Measurements from ENCODE around the gene SHMT1. TPM values are rescaled to one million over a fixed set of nuclear protein-coding genes. Genes with fewer than 3 reads are reported as not detected.
"Not testable (repeated sequence)": the region's sequence is repeated elsewhere in the genome, so short reads cannot be mapped to it uniquely, and the experiment has no call there.

Gene SHMT1
- 27.6 and 27.7 TPM in 2 replicates for total RNA-seq (2014; rRNA removed; shearing (Covaris generic))

DNA sequence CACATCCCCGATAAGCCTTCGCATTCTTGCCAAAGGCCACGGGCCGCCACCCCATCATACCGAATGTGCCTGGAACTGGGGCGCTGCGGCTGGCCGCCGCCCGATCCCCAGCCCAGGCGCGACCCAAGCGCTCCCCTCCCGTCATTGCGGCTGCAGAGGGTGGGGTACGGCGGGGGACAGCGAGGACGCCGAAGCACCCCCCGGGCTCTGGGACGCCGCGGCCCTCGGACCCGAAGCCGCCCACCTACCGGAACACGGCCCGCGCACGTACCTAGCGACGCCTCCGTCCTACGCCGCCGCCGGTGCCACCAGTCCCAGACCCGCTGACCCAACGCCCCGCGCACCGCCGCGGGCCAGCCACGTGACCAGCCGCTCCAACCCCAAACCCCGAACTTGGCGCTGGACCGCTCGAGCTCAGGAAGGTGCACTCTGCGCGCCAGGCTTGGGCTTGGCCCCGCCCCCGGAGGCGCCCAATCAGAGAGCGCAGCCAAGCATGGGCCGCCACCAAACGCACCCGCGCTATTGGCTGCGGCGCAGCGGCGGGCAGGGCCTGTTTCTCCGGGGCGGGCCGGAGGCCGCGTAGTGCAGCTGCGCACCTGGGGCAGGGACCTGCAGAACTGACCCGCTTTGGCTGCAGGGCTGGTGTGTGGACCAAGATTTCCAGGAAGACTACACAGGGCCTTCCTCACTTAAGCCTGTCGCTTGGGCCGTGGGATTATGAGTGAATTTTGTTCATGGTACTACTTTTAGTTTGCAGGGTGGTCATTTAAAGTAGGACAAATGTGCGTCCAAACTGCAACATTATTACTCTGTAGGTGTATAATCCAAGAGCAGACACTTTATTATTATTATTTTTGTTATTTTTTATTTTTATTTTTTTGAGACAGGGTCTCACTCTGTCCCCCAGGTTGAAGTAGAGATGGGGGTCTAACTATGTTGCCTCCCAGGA lies at the start of gene SHMT1:
TSS of gene SHMT1 (minus strand) at position 450 of the 949 bp plus-strand sequence. CDS start 7,569 bp downstream, outside the sequence.
- peak; percentile 86 for DNase-seq (ENCODE audit: low spot score)

GRCh38 chr17:18412001-18412538 lies 48.7 kb upstream of the SHMT1 start:
- not testable (repeated sequence) for DNase-seq (ENCODE audit: low spot score)

GRCh38 chr17:18411377-18411864 lies 48.1 kb upstream of the SHMT1 start:
- peak; percentile 44 for DNase-seq (ENCODE audit: low spot score)

- DNase-seq (ENCODE audit: low spot score), result peak; percentile 18
These were observed 47.4 kb upstream of the SHMT1 start for GRCh38 chr17:18410736-18411135.

- not testable (repeated sequence) for DNase-seq (ENCODE audit: low spot score)
These were observed 46.0 kb upstream of the SHMT1 start for GRCh38 chr17:18409321-18409720.

DNA sequence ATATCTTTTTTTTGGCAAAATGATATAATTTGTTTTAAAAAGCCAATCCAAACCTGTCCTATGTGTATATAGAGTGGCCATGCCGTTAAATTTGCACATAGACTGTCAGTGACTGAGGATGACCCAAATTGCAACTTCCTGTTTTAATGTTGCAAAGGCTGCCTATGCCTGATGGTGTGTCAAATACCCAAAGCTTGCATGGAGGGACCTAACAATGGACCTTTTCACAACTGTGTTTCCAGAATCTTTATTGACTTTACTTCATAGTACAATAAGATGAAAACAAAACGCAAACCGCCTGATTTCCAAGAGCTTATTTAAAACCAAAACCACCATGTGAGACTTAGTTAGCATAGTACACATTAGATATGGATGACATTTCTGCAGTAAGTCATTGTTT lies 45.6 kb upstream of the SHMT1 start:
- DNase-seq (ENCODE audit: low spot score), result not testable (repeated sequence)

DNA sequence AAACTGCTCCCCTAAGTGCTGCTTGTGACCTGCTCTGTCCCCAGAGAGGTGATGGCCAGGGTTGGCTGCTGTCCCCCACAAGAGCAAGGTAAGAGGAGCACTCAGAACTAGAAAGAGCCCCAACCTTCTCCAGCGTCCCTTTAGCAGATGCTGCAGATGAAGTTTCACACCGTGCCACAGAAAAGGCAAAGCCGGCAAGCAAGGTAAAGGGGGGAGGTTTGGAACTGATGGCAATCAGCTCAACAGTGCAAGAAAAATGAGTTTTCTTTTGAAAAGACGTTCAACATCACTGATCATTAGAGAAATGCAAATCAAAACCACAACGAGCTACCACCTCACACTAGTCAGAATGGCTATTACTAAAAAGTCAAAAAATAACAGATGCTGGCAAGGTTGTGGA lies 40.3 kb upstream of the SHMT1 start:
- DNase-seq (ENCODE audit: low spot score), result not testable (repeated sequence)

- not testable (repeated sequence) for DNase-seq (ENCODE audit: low spot score)
These were observed 39.8 kb upstream of the SHMT1 start for GRCh38 chr17:18403166-18403565.

- not testable (repeated sequence) for DNase-seq (ENCODE audit: low spot score)
These were observed 38.7 kb upstream of the SHMT1 start for GRCh38 chr17:18401872-18402590.

DNA sequence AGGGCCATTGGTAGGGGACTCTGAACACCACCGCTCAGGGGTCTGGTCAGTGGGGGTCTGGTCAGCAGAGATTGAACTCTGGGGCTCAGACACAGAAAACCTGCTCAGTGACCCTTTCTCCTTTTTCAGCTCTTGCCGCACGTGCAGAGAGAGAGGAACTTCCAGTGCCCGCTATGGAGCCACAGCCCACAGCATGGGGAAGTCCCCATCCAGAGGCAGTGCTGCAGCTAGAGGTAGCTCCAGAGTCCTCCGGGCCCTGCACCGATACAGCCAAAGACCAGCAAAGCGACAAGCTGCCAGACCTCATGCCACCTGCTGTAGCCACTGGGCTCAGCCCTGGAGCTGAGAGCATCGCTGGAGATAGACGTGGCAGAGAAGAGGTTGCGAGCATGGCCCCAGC lies 25.4 kb upstream of the SHMT1 start:
- DNase-seq (ENCODE audit: low spot score), result not testable (repeated sequence)

DNA sequence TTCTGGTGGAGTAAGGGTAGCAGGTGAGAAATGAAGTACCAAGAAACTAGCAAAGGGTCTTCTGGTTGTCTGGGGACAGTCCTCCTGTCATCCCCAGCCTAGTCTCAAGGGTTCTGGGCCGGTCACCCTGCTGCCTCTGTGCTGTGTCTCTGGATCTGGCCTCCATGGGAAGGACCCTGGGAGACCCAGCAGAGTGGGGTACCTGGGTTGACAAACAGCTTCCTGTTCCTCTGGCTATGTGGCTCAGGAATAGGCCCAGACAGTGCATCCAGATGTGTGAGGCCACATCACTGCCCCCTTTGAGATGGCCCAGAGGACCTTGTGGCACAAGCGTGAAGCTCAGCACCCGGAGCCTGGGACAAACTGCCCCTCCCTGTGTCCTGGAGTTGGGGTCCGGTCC lies 24.9 kb upstream of the SHMT1 start:
- DNase-seq (ENCODE audit: low spot score), result not testable (repeated sequence)

- DNase-seq (ENCODE audit: low spot score), result not testable (repeated sequence)
These were observed 24.2 kb upstream of the SHMT1 start for GRCh38 chr17:18387583-18387982.

DNA sequence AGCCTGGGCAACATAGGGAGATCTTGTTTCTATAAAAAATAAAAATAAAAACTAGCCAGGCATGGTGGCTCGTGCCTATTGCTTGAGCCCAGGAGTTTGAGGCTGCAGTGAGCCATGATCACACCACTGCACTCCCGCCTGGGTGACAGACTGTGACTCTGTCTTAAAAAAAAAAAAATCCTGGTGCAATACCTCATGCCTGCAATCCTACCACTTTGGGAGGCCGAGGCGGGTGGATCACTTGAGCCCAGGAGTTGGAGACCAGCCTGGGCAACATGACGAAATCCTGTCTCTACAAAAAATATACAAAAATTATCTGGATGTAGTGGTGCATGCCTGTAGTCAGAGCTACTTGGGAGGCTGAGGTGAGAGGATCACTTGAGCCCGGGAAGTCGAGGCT lies 20.9 kb upstream of the SHMT1 start:
- DNase-seq (ENCODE audit: low spot score), result not testable (repeated sequence)

GRCh38 chr17:18383079-18383481 lies 19.7 kb upstream of the SHMT1 start:
- not testable (repeated sequence) for DNase-seq (ENCODE audit: low spot score)

- no peak for DNase-seq (ENCODE audit: low spot score)
These were observed 19.2 kb upstream of the SHMT1 start for GRCh38 chr17:18382441-18383078.

- DNase-seq (ENCODE audit: low spot score), result no peak
These were observed 18.5 kb upstream of the SHMT1 start for GRCh38 chr17:18381953-18382245.

GRCh38 chr17:18381158-18381952 lies 18.0 kb upstream of the SHMT1 start:
- no peak for DNase-seq (ENCODE audit: low spot score)

DNA sequence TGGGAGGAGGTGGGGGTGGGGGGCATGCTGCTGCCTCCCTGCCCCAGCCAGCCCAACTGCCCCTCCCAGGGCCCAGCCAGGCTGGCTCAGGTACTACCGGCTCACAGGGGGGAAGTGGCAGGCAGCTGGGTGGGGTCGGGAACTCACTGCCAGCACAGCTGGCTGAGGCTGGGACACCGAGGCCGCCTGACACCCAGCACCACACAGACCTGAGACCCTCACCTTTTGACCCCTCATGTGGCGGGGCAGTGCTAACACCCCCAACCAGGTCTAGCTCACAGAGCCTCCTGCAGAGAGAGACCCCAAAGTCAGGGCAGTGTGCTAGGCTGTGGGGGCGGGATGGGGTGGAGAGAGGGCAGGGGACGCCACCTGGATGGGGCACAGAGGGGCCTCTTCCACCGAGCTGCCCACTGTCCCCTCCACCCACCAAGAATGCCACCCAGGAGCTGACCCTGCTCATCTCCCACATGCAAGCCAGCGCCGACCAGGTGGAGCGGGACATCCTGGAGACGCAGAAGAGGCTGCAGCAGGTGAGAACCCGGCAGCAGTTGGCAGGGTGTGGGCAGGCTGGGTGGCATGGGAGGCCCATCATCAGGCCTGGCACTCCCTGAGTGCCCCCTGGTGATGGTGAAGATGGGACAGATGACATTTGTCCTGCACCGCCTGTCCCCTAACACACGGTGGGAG lies 17.3 kb upstream of the SHMT1 start:
- no peak for DNase-seq (ENCODE audit: low spot score)

GRCh38 chr17:18379246-18380146 lies 16.1 kb upstream of the SHMT1 start:
- DNase-seq (ENCODE audit: low spot score), result no peak
